ENCODE data around the gene PATJ.
"Not testable (repeated sequence)": the region's sequence is repeated elsewhere in the genome, so short reads cannot be mapped to it uniquely, and the experiment has no call there.

PATJ gene

GRCh38 chr1:62181532-62181931, 439.3 kb downstream of the PATJ start:
- DNase-seq = no peak

GRCh38 chr1:62182157-62182556, 439.9 kb downstream of the PATJ start:
- DNase-seq = not testable (repeated sequence)

GRCh38 chr1:62183164-62184020, 441.1 kb downstream of the PATJ start:
- not testable (repeated sequence) for DNase-seq

- DNase-seq = no peak
These were observed 442.1 kb downstream of the PATJ start for GRCh38 chr1:62184336-62184735.

- DNase-seq = not testable (repeated sequence)
These were observed 443.0 kb downstream of the PATJ start for GRCh38 chr1:62185233-62185632.

- DNase-seq = no peak
These were observed 443.4 kb downstream of the PATJ start for GRCh38 chr1:62185677-62186076.

GRCh38 chr1:62187548-62187947, 445.3 kb downstream of the PATJ start:
- no peak for DNase-seq

- DNase-seq = no peak
These were observed 445.8 kb downstream of the PATJ start for GRCh38 chr1:62188111-62188510.

GRCh38 chr1:62194651-62195544, 452.6 kb downstream of the PATJ start, which contains the start of gene L1TD1:
L1TD1 (plus strand) TSS chr1:62194849; CDS start chr1:62206629, 11,780 bp downstream.
- DNase-seq = no peak

- no peak for DNase-seq
These were observed 453.9 kb downstream of the PATJ start for GRCh38 chr1:62196086-62196690.

GRCh38 chr1:62198069-62198780, 455.9 kb downstream of the PATJ start:
- no peak for DNase-seq

- DNase-seq = no peak
These were observed 456.5 kb downstream of the PATJ start for GRCh38 chr1:62198781-62199125.

GRCh38 chr1:62207187-62207586, 464.9 kb downstream of the PATJ start:
- DNase-seq = no peak

GRCh38 chr1:62208087-62208486, 465.8 kb downstream of the PATJ start:
- DNase-seq = no peak

- DNase-seq = no peak
These were observed 466.7 kb downstream of the PATJ start for GRCh38 chr1:62208970-62209369.

GRCh38 chr1:62209931-62210595, 467.8 kb downstream of the PATJ start:
- DNase-seq = no peak

- DNase-seq = no peak
These were observed 468.7 kb downstream of the PATJ start for GRCh38 chr1:62210960-62211359.

GRCh38 chr1:62212411-62212810, 470.1 kb downstream of the PATJ start:
- no peak for DNase-seq

GRCh38 chr1:62213075-62213914, 471.0 kb downstream of the PATJ start:
- no peak for DNase-seq

GRCh38 chr1:62218604-62219003, 476.3 kb downstream of the PATJ start:
- DNase-seq = no peak

GRCh38 chr1:62220456-62220855, 478.2 kb downstream of the PATJ start:
- DNase-seq = not testable (repeated sequence)
